Measurements from ENCODE around the gene TACC3.
A peak's percentile ranks its signal among the peaks of the same experiment; 100 is the strongest.

DNA sequence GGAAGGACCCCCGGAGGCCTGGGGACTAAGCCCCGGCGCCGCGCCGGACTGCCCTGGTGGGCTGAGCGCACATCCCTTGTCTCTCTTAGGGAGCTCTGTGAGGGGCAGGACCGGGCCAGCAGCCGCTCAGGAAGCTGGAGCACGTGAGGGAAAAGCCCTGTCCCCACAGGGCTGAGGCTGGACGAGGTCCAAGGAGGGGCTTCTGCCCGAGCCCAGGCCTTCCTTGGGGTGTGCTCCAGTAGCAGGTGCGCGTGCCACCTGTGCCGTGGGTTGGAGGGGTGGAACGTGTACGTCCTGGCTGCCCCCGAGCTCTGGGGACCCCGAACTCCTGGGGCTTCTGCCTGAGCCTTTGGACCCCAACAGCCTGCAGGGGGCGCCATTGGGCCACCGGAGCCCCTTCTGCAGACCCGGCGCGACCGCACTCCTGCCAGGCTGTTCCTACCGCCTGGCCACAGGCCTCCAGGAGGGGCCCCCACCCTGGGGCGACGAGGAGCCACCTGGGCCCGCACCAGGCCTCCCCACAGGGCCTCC is 27.2 kb downstream of the TACC3 start:
- TF ChIP-seq, protein P1, sequence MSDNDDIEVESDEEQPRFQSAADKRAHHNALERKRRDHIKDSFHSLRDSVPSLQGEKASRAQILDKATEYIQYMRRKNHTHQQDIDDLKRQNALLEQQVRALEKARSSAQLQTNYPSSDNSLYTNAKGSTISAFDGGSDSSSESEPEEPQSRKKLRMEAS (IDR thresholded peaks at IDR 0.05; ENCODE audit: low read depth) = no peak
- TF ChIP-seq, protein P2, sequence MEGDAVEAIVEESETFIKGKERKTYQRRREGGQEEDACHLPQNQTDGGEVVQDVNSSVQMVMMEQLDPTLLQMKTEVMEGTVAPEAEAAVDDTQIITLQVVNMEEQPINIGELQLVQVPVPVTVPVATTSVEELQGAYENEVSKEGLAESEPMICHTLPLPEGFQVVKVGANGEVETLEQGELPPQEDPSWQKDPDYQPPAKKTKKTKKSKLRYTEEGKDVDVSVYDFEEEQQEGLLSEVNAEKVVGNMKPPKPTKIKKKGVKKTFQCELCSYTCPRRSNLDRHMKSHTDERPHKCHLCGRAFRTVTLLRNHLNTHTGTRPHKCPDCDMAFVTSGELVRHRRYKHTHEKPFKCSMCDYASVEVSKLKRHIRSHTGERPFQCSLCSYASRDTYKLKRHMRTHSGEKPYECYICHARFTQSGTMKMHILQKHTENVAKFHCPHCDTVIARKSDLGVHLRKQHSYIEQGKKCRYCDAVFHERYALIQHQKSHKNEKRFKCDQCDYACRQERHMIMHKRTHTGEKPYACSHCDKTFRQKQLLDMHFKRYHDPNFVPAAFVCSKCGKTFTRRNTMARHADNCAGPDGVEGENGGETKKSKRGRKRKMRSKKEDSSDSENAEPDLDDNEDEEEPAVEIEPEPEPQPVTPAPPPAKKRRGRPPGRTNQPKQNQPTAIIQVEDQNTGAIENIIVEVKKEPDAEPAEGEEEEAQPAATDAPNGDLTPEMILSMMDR (IDR thresholded peaks at IDR 0.05) = peak; percentile 84
- TF ChIP-seq RAD21 (IDR thresholded peaks at IDR 0.05; ENCODE audit: low read length) (peak; percentile 87), GABPA (IDR thresholded peaks at IDR 0.05; ENCODE audit: low read depth) (no peak), NRF1 (IDR thresholded peaks at IDR 0.05; ENCODE audit: low read depth, low read length) (no peak), NFIC (IDR thresholded peaks at IDR 0.05; ENCODE audit: borderline replicate concordance) (no peak), FOXM1 (IDR thresholded peaks at IDR 0.05; ENCODE audit: low read depth) (no peak)

Measured in SK-N-SH (cell line).